Measurements from ENCODE around the gene NDUFC1.
"Not testable (repeated sequence)": the region's sequence is repeated elsewhere in the genome, so short reads cannot be mapped to it uniquely, and the experiment has no call there.

The NDUFC1 gene

GRCh38 chr4:139329665-139330200 lies 27.5 kb upstream of the NDUFC1 start:
- no peak for ATAC-seq (ENCODE audit: low read depth)
- Histone ChIP-seq H3K27ac (ENCODE audit: poor library complexity, severe bottlenecking) (no peak overlapping the region), H3K9me3 (ENCODE audit: severe bottlenecking) (no peaks in the 10 kb centered on the region), H3K4me1 (ENCODE audit: insufficient read depth, poor library complexity, severe bottlenecking) (peaks cover 13% of the 10 kb centered on the region), H3K4me3 (ENCODE audit: severe bottlenecking) (no peak overlapping the region), H3K36me3 (ENCODE audit: low read depth) (peaks cover 47% of the 10 kb centered on the region), H3K27me3 (ENCODE audit: insufficient read depth, poor library complexity, severe bottlenecking) (no peaks in the 10 kb centered on the region)
- no peak for TF ChIP-seq CTCF (IDR thresholded peaks at IDR 0.05; ENCODE audit: poor library complexity, severe bottlenecking)
- no peak for DNase-seq (ENCODE audit: low spot score)

- H3K27me3 ChIP-seq (ENCODE audit: insufficient read depth, poor library complexity, severe bottlenecking): no peaks in the 10 kb centered on the region
- H3K9me3 ChIP-seq (ENCODE audit: severe bottlenecking): no peaks in the 10 kb centered on the region
- ATAC-seq (ENCODE audit: low read depth) (no peak), DNase-seq (ENCODE audit: low spot score) (no peak)
- no peak overlapping the region for H3K4me3 ChIP-seq (ENCODE audit: severe bottlenecking)
- no peak overlapping the region for H3K27ac ChIP-seq (ENCODE audit: poor library complexity, severe bottlenecking)
- no peak for TF ChIP-seq CTCF (IDR thresholded peaks at IDR 0.05; ENCODE audit: poor library complexity, severe bottlenecking)
- peaks cover 2% of the 10 kb centered on the region for H3K4me1 ChIP-seq (ENCODE audit: insufficient read depth, poor library complexity, severe bottlenecking)
- H3K36me3 ChIP-seq (ENCODE audit: low read depth): peaks cover 39% of the 10 kb centered on the region
Measured at GRCh38 chr4:139324620-139325019, 22.3 kb upstream of the NDUFC1 start.

- H3K36me3 ChIP-seq (ENCODE audit: low read depth): peaks cover 29% of the 10 kb centered on the region
- not testable (repeated sequence) for H3K27ac ChIP-seq (ENCODE audit: poor library complexity, severe bottlenecking); ATAC-seq (ENCODE audit: low read depth); H3K4me1 ChIP-seq (ENCODE audit: insufficient read depth, poor library complexity, severe bottlenecking); H3K27me3 ChIP-seq (ENCODE audit: insufficient read depth, poor library complexity, severe bottlenecking); DNase-seq (ENCODE audit: low spot score); H3K9me3 ChIP-seq (ENCODE audit: severe bottlenecking); H3K4me3 ChIP-seq (ENCODE audit: severe bottlenecking)
Measured at GRCh38 chr4:139322541-139322940, 20.3 kb upstream of the NDUFC1 start.

- not testable (repeated sequence) for ATAC-seq (ENCODE audit: low read depth); H3K4me3 ChIP-seq (ENCODE audit: severe bottlenecking); H3K9me3 ChIP-seq (ENCODE audit: severe bottlenecking); DNase-seq (ENCODE audit: low spot score); H3K4me1 ChIP-seq (ENCODE audit: insufficient read depth, poor library complexity, severe bottlenecking); H3K27ac ChIP-seq (ENCODE audit: poor library complexity, severe bottlenecking); H3K27me3 ChIP-seq (ENCODE audit: insufficient read depth, poor library complexity, severe bottlenecking)
- H3K36me3 ChIP-seq (ENCODE audit: low read depth): peaks cover 24% of the 10 kb centered on the region
Measured at GRCh38 chr4:139322070-139322469, 19.8 kb upstream of the NDUFC1 start.

GRCh38 chr4:139319571-139319970 lies 17.3 kb upstream of the NDUFC1 start:
- no peak for TF ChIP-seq CTCF (IDR thresholded peaks at IDR 0.05; ENCODE audit: poor library complexity, severe bottlenecking)
- ATAC-seq (ENCODE audit: low read depth): no peak
- no peaks in the 10 kb centered on the region for H3K27me3 ChIP-seq (ENCODE audit: insufficient read depth, poor library complexity, severe bottlenecking)
- H3K9me3 ChIP-seq (ENCODE audit: severe bottlenecking): no peaks in the 10 kb centered on the region
- peaks cover 4% of the 10 kb centered on the region for H3K36me3 ChIP-seq (ENCODE audit: low read depth)
- H3K4me1 ChIP-seq (ENCODE audit: insufficient read depth, poor library complexity, severe bottlenecking): no peaks in the 10 kb centered on the region
- H3K4me3 ChIP-seq (ENCODE audit: severe bottlenecking): no peak overlapping the region
- no peak overlapping the region for H3K27ac ChIP-seq (ENCODE audit: poor library complexity, severe bottlenecking)
- DNase-seq (ENCODE audit: low spot score): no peak

- Histone ChIP-seq H3K4me3 (ENCODE audit: severe bottlenecking) (no peak overlapping the region), H3K27me3 (ENCODE audit: insufficient read depth, poor library complexity, severe bottlenecking) (no peaks in the 10 kb centered on the region), H3K9me3 (ENCODE audit: severe bottlenecking) (no peaks in the 10 kb centered on the region), H3K36me3 (ENCODE audit: low read depth) (peaks cover 4% of the 10 kb centered on the region; the same call in 1 of the 2 replicates), H3K4me1 (ENCODE audit: insufficient read depth, poor library complexity, severe bottlenecking) (no peaks in the 10 kb centered on the region), H3K27ac (ENCODE audit: poor library complexity, severe bottlenecking) (no peak overlapping the region)
- no peak for TF ChIP-seq CTCF (IDR thresholded peaks at IDR 0.05; ENCODE audit: poor library complexity, severe bottlenecking)
- ATAC-seq (ENCODE audit: low read depth) (no peak), DNase-seq (ENCODE audit: low spot score) (no peak)
Measured at GRCh38 chr4:139317635-139318034, 15.4 kb upstream of the NDUFC1 start.

Data from RWPE2 (cell line).